HG02623 (cell line): ENCODE data around the gene GSX1.
"Not testable (repeated sequence)": the region's sequence is repeated elsewhere in the genome, so short reads cannot be mapped to it uniquely, and the experiment has no call there.

Experiments
- ATAC-seq: cut with Tn5 transposase; IDR thresholded peaks from one replicate; pipeline ENCODE4 v1.9.1; 2021; ENCODE audit warnings: moderate library complexity; ENCODE audit not compliant: unreplicated experiment

Gene GSX1

GRCh38 chr13:27793507-27794367 lies 1.5 kb downstream of the GSX1 start:
- no peak for ATAC-seq

GRCh38 chr13:27794368-27794691 lies 2.0 kb downstream of the GSX1 start:
- ATAC-seq: no peak

- no peak for ATAC-seq
Observed at GRCh38 chr13:27794921-27795717, 2.8 kb downstream of the GSX1 start.

- no peak for ATAC-seq
Observed at GRCh38 chr13:27795718-27796019, 3.4 kb downstream of the GSX1 start.

GRCh38 chr13:27796544-27797227 lies 4.4 kb downstream of the GSX1 start:
- no peak for ATAC-seq

GRCh38 chr13:27797228-27797624 lies 4.9 kb downstream of the GSX1 start:
- no peak for ATAC-seq

GRCh38 chr13:27806744-27807387 lies 14.6 kb downstream of the GSX1 start:
- no peak for ATAC-seq

- ATAC-seq: no peak
Observed at GRCh38 chr13:27808851-27809550, 16.7 kb downstream of the GSX1 start.

GRCh38 chr13:27810009-27810408 lies 17.7 kb downstream of the GSX1 start:
- ATAC-seq: no peak

- no peak for ATAC-seq
Observed at GRCh38 chr13:27810461-27810860, 18.2 kb downstream of the GSX1 start.

GRCh38 chr13:27813826-27814225 lies 21.5 kb downstream of the GSX1 start:
- no peak for ATAC-seq

- ATAC-seq: not testable (repeated sequence)
Observed at GRCh38 chr13:27817832-27818231, 25.5 kb downstream of the GSX1 start.

GRCh38 chr13:27820524-27821482 lies 28.5 kb downstream of the GSX1 start:
- no peak for ATAC-seq

GRCh38 chr13:27821566-27821965 lies 29.3 kb downstream of the GSX1 start:
- ATAC-seq: no peak

GRCh38 chr13:27822258-27822872 lies 30.1 kb downstream of the GSX1 start:
- ATAC-seq: no peak

- no peak for ATAC-seq
Observed at GRCh38 chr13:27822873-27823311, 30.6 kb downstream of the GSX1 start.

GRCh38 chr13:27824121-27824520 lies 31.8 kb downstream of the GSX1 start:
- ATAC-seq: no peak

- ATAC-seq: no peak
Observed at GRCh38 chr13:27825072-27825471, 32.8 kb downstream of the GSX1 start.
